PC-9 (cell line): ENCODE data around the gene OR51B2.

ENCODE experiments used
- EZH2 ChIP-seq: fragments of 200-600 bp; sonication (generic); IDR thresholded peaks from 2 replicates; pipeline ENCODE4 v1.8.0; 2017; ENCODE audit warnings: antibody characterized with exemption, low read depth
- TF ChIP-seq, protein P1 (sequence below): fragments of 200-600 bp; sonication (generic); conservative IDR thresholded peaks from 2 replicates; pipeline ENCODE4 v1.6.1; 2017; ENCODE audit warnings: mixed run types, antibody characterized with exemption, mild to moderate bottlenecking, moderate library complexity

GRCh38 chr11:5288906-5289550, 35.1 kb downstream of the OR51B2 start:
- TF ChIP-seq, protein P1, sequence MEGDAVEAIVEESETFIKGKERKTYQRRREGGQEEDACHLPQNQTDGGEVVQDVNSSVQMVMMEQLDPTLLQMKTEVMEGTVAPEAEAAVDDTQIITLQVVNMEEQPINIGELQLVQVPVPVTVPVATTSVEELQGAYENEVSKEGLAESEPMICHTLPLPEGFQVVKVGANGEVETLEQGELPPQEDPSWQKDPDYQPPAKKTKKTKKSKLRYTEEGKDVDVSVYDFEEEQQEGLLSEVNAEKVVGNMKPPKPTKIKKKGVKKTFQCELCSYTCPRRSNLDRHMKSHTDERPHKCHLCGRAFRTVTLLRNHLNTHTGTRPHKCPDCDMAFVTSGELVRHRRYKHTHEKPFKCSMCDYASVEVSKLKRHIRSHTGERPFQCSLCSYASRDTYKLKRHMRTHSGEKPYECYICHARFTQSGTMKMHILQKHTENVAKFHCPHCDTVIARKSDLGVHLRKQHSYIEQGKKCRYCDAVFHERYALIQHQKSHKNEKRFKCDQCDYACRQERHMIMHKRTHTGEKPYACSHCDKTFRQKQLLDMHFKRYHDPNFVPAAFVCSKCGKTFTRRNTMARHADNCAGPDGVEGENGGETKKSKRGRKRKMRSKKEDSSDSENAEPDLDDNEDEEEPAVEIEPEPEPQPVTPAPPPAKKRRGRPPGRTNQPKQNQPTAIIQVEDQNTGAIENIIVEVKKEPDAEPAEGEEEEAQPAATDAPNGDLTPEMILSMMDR = no peak
- TF ChIP-seq EZH2 = no peak
